PFSK-1 (cell line): ENCODE results near the gene RAB6B.
A peak's percentile ranks its signal among the peaks of the same experiment; 100 is the strongest.

Experiments used
- FOXP2 ChIP-seq: optimal IDR thresholded peaks from 2 replicates; pipeline ENCODE3; 2011; ENCODE audit warnings: borderline replicate concordance, control low read depth, inconsistent platforms; ENCODE audit not compliant: insufficient read depth; ENCODE audit errors: extremely low read length, extremely low read depth
- POLR2AphosphoS5 ChIP-seq: IDR thresholded peaks from 2 replicates; pipeline ENCODE4 v1.6.1; 2012; ENCODE audit warnings: low read depth, mild to moderate bottlenecking, control low read depth, low read length, moderate library complexity
- REST ChIP-seq, 2 experiments: IDR thresholded peaks; 2 replicates each; pipeline versions ENCODE4 v1.6.1 to v1.8.0; 2011 to 2012; ENCODE audit warnings: low read depth in 2 of 2, low read length in 2 of 2, control low read depth in 1 of 2, inconsistent platforms in 1 of 2, mild to moderate bottlenecking in 1 of 2, moderate library complexity in 1 of 2; ENCODE audit not compliant: insufficient read depth in 1 of 2
- SIN3A ChIP-seq: IDR thresholded peaks from 2 replicates; pipeline ENCODE4 v1.6.1; 2012; ENCODE audit warnings: mild to moderate bottlenecking, low read length, moderate library complexity, borderline replicate concordance; ENCODE audit not compliant: insufficient read depth
- TAF1 ChIP-seq: IDR thresholded peaks from 2 replicates; pipeline ENCODE4 v1.6.1; 2012; ENCODE audit warnings: low read length, control low read depth, borderline replicate concordance; ENCODE audit not compliant: insufficient read depth

- no peak for TF ChIP-seq FOXP2
- peak; percentile 75 for TF ChIP-seq POLR2AphosphoS5
- TF ChIP-seq REST (IDR thresholded peaks at IDR 0.05; ENCODE audit: insufficient read depth in 1 of 2, low read depth in 2 of 2, low read length in 2 of 2): no peak
- no peak for TF ChIP-seq TAF1
- TF ChIP-seq SIN3A: no peak
Observed at GRCh38 chr3:133805702-133806475, 89.8 kb downstream of the RAB6B start, which contains the start of gene SRPRB.
